T-helper 9 cell (primary cell): ENCODE data around the gene HDLBP.
A peak's percentile ranks its signal among the peaks of the same experiment; 100 is the strongest.
"Not testable (repeated sequence)": the region's sequence is repeated elsewhere in the genome, so short reads cannot be mapped to it uniquely, and the experiment has no call there.

ENCODE experiments used
- DNase-seq: peaks from one replicate; pipeline ENCODE4 v3.0.0-alpha.2; 2020

The HDLBP gene

DNA sequence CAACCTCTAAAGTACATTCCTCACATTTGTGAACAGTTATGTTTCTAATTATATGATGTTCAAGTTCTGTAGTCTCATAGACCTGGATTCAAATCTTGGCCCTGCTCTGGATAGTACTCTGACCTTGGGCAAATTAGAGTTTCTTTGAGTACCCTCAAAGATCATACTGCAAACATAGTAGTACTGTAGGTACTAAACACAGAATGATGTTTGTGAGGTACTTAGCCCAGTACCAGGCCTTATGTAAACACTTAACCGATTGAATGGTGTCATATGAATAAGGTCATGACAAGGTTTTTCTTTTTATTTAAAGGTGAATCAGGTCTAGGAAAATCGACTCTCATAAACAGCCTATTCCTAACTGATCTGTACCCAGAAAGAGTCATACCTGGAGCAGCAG, 19.3 kb upstream of the HDLBP start:
- DNase-seq: no peak

DNA sequence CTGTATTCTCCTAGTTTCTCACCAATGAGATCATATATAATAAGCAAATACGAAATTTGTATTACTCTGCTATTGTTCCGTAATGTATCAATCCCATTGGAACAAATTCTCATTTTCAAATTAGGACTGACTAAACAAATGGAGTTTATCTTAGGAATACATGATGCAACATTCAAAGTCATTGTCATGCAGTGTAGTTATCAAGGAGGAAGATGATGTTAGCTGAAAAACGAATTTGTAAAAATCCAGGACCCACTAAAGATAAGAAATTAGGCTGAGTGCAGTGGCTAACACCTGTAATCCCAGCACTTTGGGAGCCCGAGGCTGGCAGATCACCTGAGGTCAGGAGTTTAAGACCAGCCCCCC, 15.1 kb upstream of the HDLBP start:
- DNase-seq: no peak

DNA sequence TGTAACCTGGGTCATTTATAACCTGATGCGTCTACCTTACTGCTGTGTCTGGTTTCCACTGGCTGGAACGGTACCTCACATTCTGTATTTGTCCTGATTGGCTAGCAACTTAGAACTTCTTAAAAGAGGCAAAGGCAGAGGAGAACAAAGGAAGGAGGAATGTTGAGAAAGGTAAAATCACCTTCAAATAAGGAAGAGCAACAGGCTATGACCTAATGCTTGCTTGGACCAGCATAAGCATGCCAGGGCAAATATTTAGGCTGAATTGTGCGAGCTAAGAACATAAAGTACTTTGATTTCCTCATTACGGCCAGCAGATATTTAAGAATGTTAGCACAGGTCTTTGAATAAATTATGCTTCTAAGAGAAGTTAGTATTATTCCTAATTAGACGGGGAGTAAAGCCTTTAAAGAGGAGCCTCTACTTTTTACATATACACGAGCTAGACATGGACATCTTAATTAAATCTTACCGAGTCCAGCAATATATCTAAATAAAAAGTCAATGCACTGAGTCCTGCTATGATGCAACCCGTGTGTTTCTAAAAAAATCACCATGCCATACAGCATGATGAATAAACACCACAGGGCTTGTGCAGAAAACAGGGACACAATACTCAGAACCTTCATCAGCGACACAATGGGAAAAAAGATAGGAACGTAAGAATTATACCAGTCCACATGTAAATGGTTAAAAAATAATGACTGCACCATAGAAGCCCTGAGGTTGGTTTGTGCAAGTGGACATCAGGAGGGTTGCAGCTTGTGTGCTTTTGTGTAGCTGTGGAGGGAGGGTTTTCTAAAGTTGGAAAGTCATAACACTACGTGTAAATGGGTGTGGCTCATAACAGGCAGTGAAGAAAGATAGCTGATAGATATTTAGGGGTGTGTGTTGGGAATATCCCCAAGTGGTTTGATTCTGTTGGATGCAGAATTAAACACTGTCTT, 14.5 kb upstream of the HDLBP start:
- no peak for DNase-seq

DNA sequence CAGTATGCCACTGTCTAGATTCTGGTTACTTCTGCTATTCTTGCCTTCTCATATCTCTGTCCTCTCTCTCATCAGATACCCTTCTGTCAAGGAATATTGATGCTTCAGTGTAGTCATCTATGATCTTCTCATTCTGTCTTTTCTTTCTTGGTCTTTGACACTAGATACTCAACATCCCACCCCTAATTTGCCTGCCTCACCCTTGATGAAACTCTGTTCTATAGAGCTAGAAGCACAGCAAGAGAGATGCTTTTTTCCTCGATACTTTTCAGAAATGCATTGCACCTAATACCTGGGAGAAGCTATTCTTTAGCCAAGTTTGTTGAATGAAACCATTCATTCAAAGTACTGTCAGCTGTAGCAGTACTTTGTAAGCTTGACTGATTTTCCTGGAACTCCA, 9.8 kb upstream of the HDLBP start:
- no peak for DNase-seq

DNA sequence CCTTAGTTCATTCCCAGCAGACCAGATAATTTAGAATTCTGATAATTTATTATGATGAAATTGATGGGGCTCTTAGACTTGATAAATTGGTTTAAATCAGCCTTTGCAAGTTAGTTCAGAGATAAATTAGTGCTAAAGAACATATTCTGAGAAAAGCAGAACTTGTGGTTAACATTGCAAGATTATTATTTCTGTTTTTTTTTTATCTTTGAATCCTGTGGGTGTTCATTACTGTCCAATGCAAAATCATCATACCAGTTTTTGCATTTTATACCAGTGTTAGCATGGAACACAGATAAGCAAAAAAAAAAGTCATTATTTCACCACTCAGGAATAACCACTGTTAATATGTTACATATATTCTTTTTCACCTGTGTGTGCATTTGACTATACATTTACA, 9.3 kb upstream of the HDLBP start:
- DNase-seq: no peak

DNA sequence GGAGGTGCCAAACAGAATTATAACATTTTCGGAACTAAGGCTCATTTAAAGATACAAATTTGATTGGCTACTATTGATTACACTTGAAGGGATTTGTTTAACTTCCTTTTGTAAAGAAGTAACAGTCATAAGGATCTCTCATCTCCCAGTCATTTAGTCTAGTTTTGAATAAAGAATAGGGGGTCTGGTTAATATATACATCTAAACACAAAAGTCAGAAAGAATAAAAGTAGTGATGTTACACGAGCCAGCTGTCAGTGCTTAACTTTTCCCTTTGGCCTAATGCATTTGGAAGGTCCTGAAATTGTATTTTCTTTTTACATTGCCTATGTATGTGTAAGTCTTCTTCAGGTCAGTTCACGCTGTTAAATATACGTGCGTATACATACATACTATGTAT, 8.3 kb upstream of the HDLBP start:
- no peak for DNase-seq

DNA sequence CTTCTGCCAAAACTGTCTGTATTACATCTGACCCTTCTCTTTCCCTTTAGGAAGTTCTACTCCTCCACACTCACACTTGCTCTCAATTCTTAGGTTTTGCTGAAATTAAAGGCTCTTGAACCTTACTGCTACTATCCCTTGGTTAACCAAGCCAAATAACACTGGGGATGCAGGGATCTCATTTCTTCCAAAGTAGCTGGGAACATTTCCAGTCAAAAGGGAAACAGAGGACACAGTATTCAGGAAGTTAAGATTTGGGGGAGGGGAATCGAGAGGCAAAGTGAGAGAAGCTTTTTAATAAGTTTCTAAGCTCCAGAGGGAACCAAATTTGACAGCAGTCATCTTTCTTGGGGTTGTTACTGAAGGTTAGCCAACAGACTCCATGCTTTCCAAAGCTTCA, 6.4 kb upstream of the HDLBP start:
- no peak for DNase-seq

DNA sequence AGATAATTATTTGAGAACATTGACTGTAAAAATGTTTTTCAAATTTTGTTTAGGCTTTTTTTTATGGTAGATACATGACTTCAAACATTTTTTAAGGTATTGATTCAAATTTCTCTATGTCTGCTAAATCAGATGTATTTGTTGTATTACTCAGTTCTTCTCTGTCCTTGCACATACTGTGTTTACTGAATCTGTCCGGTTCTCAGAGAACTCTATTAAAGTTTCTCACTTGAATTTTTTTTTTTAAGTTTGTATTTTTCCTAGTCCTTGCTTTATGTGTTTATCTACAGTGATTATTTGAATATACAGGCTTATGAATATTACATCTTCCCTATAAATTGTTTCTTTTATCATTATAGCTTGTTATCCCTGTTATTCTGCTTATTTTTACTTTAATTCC, 5.6 kb upstream of the HDLBP start:
- no peak for DNase-seq

DNA sequence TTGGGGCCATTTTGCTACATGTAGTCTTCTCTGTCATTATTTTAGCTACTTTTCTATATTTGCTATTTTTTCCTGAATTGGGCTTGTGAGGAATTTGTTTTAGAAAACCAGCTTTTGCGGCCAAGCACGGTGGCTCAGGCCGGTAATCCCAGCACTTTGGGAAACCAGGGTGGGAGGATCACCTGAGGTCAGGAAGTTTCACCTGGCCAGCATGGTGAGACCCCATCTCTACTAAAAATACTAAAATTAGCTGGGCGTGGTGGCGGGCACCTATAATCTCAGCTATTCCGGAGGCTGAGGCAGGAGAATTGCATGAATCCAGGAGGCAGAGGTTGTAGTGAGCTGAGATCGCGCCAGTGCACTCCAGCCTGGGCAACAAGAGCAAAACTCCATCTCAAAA, 4.9 kb upstream of the HDLBP start:
- no peak for DNase-seq

DNA sequence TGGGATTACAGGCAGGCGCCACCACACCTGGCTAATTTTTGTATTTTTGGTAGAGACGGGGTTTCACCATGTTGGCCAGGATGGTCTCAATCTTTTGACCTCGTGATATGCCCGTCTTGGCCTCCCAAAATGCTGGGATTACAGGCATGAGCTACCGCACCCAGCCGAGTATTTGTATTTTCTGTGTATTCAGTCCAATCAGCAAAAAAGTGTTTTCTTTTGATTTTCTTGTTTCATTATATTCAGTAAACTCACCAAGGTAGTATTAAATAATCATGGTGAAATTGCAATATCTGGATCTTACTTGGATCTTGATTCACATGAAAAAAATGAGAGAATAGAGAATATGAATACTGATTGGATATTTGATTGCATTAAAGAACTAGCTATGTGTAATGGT, 3.4 kb upstream of the HDLBP start:
- DNase-seq: not testable (repeated sequence)

DNA sequence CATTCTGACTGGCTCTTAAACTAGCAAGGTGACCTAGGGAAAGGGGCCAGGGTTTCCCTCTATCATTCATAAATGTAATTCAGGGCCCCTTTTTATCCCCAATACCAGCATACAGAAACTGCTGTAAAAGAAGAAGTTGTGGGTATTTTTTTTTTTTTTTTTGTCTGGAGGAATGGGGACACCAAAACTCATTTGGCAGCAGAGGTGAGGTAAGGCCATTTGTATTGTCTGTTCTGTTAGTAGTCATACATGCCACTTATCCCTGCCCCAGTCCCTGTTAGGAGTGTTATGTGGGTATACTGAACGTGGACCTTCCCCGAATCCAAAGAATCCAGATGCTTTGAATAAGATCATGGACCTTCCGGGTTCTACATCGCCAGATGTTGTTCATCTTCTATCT, 1.9 kb upstream of the HDLBP start:
- DNase-seq: no peak

DNA sequence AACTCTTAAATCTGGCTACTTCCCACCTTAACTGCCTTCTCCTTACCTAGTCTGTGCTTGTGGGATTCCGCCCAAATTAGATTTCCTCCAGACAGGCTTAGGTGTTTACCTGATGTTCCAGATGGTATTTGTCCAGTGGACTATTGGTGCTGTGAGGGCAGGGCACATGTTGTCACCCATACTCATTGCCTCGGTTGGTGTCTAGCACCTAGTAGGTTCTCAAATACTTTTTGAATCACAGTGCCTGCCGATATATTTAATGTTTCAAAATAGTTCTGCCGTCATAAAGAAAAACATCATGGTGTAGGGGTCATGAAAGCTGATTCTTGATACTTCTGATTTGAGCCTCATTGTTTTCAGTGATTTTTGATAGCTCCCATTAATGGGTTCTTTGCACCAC, 1.4 kb upstream of the HDLBP start:
- no peak for DNase-seq

DNA sequence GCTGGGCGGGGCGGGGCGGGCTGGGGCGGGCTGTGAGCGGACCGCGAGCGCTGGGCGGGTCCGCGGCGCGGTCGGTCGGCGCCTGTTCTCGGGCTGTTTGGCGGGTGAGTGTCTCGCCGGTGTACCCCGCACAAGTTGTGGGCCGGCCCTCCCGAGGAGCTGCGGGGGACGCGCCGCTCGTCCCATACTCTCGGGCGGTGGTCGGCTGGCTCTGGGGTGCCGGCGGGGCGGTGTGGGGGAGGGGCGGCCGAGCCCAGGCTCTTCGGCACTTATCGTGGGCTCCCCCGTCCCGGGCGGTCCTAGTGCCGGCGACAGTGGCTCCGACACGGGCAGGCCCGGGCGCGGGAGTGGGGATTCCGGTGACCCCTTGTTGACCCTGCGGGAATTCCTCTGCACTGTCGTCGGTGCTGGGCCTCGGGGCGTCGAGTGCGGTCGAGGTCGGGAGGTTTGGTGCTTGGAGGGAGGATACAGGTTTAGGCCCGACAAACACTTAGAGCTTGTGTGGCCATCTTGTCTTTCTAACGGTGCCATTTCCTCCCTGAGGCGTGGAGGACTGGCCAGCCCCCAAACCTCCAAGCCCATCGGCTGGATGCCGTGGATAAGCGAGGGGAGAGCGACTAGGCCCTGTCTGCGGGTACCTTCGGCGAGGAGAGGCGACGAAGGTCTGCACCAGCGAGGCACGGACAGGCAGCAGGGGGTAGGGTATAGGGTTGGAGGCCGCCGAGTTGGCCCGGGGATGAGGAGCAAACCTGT, 583 bp upstream of the HDLBP start, which contains the start of gene SEPTIN2:
Gene SEPTIN2 (plus strand): TSS at position 47 of the 753 bp plus-strand sequence. CDS start 8,308 bp downstream, outside the sequence.
- DNase-seq: peak; percentile 66

DNA sequence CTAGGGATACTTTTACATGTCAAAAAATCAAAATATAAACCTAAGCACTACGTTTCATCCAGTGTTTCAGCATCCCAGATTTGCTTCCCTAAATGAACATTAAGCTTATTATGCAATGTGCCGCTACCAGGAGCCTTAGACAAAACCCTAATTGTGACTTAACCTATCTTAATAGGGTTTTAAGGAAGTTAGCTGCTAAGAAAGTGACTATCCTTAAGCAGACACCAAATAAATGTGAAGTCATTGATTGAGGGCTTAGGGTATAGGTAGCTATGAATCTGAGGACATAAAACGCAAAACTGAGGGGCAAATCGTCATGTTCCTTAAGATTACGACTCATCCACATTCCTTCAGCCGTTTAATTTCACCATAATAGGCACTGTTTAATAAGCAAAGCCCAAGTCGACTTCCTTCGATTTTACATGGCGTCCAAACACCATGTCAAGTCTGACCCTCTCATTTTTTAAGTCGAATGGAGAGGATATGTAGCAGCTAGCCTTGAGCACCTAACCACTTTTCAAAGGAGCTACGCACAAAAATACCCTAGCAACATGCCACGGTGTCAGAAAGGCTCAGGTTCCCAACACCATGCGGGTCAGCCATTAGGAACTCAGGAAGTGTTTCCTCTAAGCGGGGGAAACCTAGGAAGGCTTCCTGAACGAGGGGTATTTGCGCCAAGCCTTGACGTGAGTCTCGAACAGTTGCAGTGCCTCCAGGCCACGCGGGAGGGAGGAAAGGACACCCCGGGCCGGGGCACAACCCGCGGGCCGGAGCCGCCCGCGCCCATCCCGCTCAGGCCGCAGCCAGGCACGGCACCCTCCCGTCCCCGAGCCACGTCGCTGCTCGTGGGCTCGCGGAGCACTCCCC, 1.0 kb downstream of the HDLBP start:
- no peak for DNase-seq

DNA sequence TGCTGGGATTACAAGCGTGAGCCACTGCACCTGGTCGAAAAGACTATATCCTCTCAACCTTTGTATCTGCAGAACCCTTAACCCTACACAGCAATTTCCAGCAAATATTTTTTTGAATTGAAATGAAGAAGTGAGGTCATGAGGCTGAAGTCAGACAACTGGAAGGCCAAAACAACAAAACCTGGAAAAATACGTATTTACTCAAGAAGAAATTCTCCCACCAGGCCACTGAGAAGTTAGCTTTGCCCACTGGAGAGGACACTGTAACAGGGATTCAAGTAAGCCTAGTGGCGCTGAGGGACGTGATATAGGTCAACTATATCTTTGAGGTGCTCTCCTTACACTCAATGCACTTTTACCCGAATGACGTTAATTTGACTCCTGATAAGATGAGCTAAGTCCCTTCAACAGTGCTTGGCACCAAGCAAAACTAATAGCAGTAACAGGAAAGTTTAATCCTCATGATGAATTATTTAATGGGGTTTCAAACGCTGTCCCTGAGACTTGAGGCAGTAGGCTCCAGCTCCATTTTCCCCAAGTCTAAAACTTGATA, 1.9 kb downstream of the HDLBP start:
- DNase-seq: no peak

DNA sequence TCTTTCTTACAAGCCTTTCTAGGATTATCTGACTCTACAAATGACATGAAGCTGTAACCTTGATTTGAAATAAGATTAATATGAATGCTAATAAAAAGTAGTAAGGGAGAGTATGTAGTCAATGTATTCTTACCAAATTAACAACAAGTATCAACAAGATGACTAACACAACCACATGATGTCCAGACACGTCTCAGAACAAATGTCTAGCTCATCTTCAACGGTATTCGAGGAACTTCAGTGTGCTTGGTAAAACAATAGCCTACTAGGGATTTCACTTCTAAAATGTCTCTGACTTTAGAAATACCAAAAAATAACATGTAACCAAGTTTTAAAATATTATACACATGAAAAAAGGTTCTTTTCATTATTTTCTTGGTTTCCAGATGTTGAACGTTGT, 3.4 kb downstream of the HDLBP start:
- DNase-seq: no peak

DNA sequence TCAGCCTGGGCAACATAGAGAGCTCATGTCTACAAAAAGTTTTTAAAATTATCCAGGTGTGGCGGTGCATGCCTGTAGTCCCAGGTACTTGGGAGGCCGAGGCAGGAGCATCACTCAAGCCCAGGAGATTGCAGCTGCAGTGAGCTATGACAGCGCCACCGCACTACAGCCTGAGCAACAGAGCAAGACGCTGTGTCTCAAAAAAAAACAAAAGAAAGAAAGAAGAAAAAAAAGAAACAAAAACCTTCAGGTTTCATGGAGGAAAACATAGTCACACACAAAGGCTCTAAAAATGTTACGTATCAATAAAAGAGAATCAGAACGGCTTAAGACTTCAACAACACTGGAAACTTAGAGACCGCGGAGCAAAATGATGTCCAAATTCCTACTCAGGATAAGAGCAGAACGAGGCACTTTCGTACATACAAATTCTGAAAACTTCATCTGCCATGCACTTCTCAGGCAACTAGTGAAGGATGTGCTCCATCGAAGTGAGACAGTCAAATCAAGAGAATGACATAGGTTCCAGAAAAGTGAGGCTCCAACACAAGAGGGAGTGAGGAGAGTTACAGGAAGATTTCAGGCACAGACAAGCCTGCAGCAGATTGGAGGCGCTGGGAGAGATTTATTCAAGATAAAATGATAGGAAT, 4.4 kb downstream of the HDLBP start:
- DNase-seq: no peak

DNA sequence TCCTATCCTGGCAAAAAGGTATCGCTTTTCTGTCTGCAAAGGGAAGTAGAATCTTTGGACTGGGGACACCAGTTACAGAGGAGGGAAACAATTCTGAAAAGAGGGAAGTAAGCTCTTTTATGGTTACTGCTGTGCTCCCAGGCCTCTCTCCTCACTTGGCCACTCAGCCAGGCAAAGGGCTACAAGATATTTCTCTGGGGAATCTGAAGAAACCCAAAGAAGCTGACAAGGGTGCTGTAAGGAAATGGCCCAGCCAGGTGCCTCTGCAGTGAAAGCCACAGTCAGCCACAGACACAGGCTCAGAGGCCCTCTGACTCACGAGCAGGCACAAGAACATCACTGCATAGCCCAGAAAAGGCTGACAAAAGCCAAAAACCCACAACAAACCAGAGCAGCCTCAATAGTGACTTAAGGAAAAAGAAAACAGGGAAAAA, 5.8 kb downstream of the HDLBP start:
- peak; percentile 43 for DNase-seq

DNA sequence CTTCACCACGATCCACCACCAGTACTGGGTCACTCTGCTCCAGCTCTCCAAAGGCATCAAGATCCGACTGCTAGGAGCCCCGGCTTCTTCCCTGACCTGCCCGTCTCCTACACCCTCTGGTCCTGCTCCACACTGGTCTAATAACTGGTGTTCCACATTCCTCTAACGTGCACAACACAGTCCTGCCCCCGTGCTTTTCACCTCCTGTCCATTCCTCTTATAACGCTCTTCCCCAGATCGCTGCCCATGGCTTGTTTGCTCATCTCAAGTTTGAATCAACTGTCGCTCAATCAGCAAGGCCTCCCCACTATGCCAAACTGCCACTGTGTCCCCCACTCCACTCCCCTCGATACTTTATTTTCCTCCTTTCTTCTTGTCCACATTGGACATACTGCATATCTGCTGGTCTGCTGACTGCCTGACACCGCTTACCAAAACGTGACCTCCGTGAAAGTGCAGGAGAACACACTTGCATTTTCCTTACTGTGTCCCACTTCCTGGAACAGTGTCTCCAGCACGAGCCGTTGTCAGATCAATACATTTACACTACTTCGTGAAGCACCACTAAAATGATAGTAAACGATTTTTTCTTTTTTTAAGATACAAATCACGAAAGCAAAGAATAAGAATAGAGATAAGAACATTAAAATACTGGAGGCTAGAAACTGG, 6.5 kb downstream of the HDLBP start:
- DNase-seq: no peak

DNA sequence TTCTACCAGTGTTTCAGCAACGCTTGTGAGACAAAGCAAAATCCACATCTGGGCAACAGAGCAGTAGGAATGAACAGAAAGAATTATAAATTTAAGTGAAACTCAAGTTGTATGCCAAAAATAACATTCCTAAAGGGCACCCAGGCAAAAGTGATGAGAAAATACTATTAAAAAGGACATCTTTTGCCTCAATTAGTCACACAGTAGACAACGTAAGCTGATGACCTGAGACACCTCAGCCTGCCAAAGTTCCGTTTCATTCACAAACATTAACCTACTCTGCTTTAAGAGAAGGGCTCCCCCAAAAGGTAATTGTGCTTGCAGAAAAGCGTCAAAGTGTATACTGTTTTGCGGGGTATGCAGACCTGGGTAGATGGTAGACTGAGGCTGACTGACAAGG, 7.2 kb downstream of the HDLBP start:
- DNase-seq: no peak

DNA sequence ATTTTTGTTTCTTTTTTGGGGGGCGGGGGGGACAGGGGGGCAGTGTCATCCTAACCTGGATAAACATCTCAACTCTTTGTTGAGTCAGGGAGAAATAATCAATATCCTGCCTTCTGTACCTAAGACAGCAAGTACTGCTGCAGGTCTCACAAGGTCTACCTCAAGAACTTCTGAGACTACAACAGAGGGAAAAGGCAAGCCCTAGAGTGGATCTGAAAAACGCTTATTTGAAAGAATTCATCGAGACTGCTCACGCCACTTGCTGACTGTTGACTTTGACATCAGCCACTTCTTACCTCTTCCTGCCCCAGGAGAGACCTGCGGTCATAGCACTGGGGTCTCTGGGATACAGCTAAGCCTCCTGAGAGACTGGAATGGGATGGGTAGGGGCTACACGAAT, 8.4 kb downstream of the HDLBP start:
- no peak for DNase-seq
